Right ventricle myocardium inferior (tissue), 1 donor: Measurements from ENCODE around the gene RAP1GAP. TPM values are rescaled to one million over a fixed set of nuclear protein-coding genes. Genes with fewer than 3 reads are reported as not detected.

Experiments
- total RNA-seq: library from RNA; stranded (reverse); fragmentation: NEBNext Ultra II Directional; extraction: Animal tissue kit (Norgen Biotek cat#: 25700); gene quantifications from one replicate; pipeline ENCODE4 v1.2.1, GENCODE V29; 2021
- donor health status: DM: no; HTN: yes; CAD: no; lungs with severe emphysema.

Gene RAP1GAP
- total RNA-seq, 1 donor from 2014 or later = 4.5 TPM

Other genes starting within 250 kb of the RAP1GAP start
- gene NBPF3, start 229.2 kb downstream of the RAP1GAP start, total RNA-seq = 4.6 TPM
- 11.0 TPM for gene ALPL, start 159.9 kb downstream of the RAP1GAP start, total RNA-seq
- 42.7 TPM for gene USP48, start 113.8 kb upstream of the RAP1GAP start, total RNA-seq
- gene LDLRAD2, start 142.9 kb upstream of the RAP1GAP start, total RNA-seq = not detected